IMR-90 (cell line): ENCODE data around the gene ASIC2. TPM values are rescaled to one million over a fixed set of nuclear protein-coding genes. Genes with fewer than 3 reads are reported as not detected.

Source experiments
- ATAC-seq: fragments of 200-7000 bp; cut with Tn5 transposase; 2 replicates; pipeline ENCODE4 v1.9.1; 2020; ENCODE audit warnings: low read depth, mild to moderate bottlenecking, moderate library complexity
- BruUV-seq: library from RNA; stranded (reverse); fragments of 400-500 nt; replicated peaks from 2 replicates; lab custom pipeline; 2021; lab: Mats Ljungman, UMichigan
- CTCF ChIA-PET: fragments of 300-600 bp; formaldehyde crosslinking; extraction: SDS; loops from one replicate; lab custom pipeline; 2021; ENCODE audit warnings: antibody characterized with exemption; lab: Yijun Ruan, JAX
- POLR2A ChIA-PET: fragments of 300-600 bp; sonication (Branson Sonifier 250); formaldehyde crosslinking; loops from one replicate; lab custom pipeline; 2022; ENCODE audit warnings: antibody characterized with exemption; ENCODE audit not compliant: unreplicated experiment; lab: Charles Lee
- DNase-seq: peaks from one replicate; pipeline ENCODE4 v3.0.0; 2013
- H2AFZ ChIP-seq: replicated peaks from 2 replicates; pipeline ENCODE3; 2013; ENCODE audit warnings: low read length, mild to moderate bottlenecking; ENCODE audit not compliant: poor library complexity
- H2AK5ac ChIP-seq: 2 replicates; pipeline ENCODE4 v1.6.1; 2013; ENCODE audit warnings: low read depth, low read length, inconsistent platforms
- H2AK9ac ChIP-seq: replicated peaks from 2 replicates; pipeline ENCODE3; 2013; ENCODE audit warnings: mild to moderate bottlenecking, low read depth, low read length, moderate library complexity; ENCODE audit not compliant: poor library complexity
- H2BK120ac ChIP-seq: 2 replicates; pipeline ENCODE4 v1.6.1; 2013; ENCODE audit warnings: low read depth, low read length, inconsistent platforms
- H2BK15ac ChIP-seq: 3 replicates; pipeline ENCODE4 v1.6.1; 2013; ENCODE audit warnings: low read depth, low read length, inconsistent platforms
- H2BK20ac ChIP-seq: 2 replicates; pipeline ENCODE4 v1.6.1; 2013; ENCODE audit warnings: low read depth, mild to moderate bottlenecking, inconsistent platforms, low read length, moderate library complexity
- H2BK5ac ChIP-seq: 2 replicates; pipeline ENCODE4 v1.6.1; 2013; ENCODE audit warnings: mild to moderate bottlenecking, low read depth, low read length, inconsistent platforms; ENCODE audit not compliant: poor library complexity, severe bottlenecking
- H3K14ac ChIP-seq: replicated peaks from 2 replicates; pipeline ENCODE4 v1.6.1; 2013; ENCODE audit warnings: low read depth, low read length, inconsistent platforms
- H3K18ac ChIP-seq: 2 replicates; pipeline ENCODE4 v1.6.1; 2013; ENCODE audit warnings: low read depth, low read length, control low read depth
- H3K23ac ChIP-seq: 2 replicates; pipeline ENCODE4 v1.6.1; 2013; ENCODE audit warnings: low read depth, low read length, inconsistent platforms
- H3K27ac ChIP-seq: 2 replicates; pipeline ENCODE4 v1.5.1; 2013; ENCODE audit warnings: mild to moderate bottlenecking, control low read depth, low read length; ENCODE audit not compliant: insufficient read depth
- H3K27me3 ChIP-seq: 2 replicates; pipeline ENCODE4 v1.6.1; 2013; ENCODE audit warnings: low read length; ENCODE audit not compliant: control insufficient read depth, insufficient read depth
- H3K36me3 ChIP-seq: 2 replicates; pipeline ENCODE4 v1.6.1; 2013; ENCODE audit warnings: low read length, mixed read lengths; ENCODE audit not compliant: control insufficient read depth, insufficient read depth
- H3K4ac ChIP-seq: 2 replicates; pipeline ENCODE4 v1.6.1; 2013; ENCODE audit warnings: low read depth, low read length, inconsistent platforms
- H3K4me1 ChIP-seq: 2 replicates; pipeline ENCODE4 v1.6.1; 2013; ENCODE audit warnings: low read length, mixed read lengths; ENCODE audit not compliant: control insufficient read depth, insufficient read depth
- H3K4me2 ChIP-seq: 2 replicates; pipeline ENCODE4 v1.6.1; 2013; ENCODE audit warnings: low read depth, mild to moderate bottlenecking, control low read depth, low read length, moderate library complexity
- H3K4me3 ChIP-seq: 2 replicates; pipeline ENCODE4 v1.5.1; 2013; ENCODE audit warnings: low read depth, mild to moderate bottlenecking, control low read depth, low read length, moderate library complexity; ENCODE audit not compliant: insufficient read depth
- H3K56ac ChIP-seq: 2 replicates; pipeline ENCODE4 v1.6.1; 2013; ENCODE audit warnings: low read length, inconsistent platforms; ENCODE audit not compliant: insufficient read depth; ENCODE audit errors: extremely low read depth
- H3K79me1 ChIP-seq, 2 experiments: 2 replicates each; pipeline ENCODE4 v1.6.1; 2013; ENCODE audit warnings: low read length in 2 of 2, inconsistent platforms in 1 of 2, low read depth in 1 of 2
- H3K9ac ChIP-seq: 2 replicates; pipeline ENCODE4 v1.6.1; 2013; ENCODE audit warnings: low read depth, low read length, control low read depth
- H3K9me1 ChIP-seq: 2 replicates; pipeline ENCODE4 v1.6.1; 2013; ENCODE audit warnings: low read length, inconsistent platforms; ENCODE audit not compliant: insufficient read depth
- H3K9me3 ChIP-seq: 2 replicates; pipeline ENCODE4 v1.6.1; 2013; ENCODE audit warnings: low read length; ENCODE audit not compliant: control insufficient read depth, insufficient read depth
- H4K20me1 ChIP-seq: 2 replicates; pipeline ENCODE4 v1.6.1; 2013; ENCODE audit warnings: low read length, inconsistent platforms; ENCODE audit not compliant: insufficient read depth
- H4K5ac ChIP-seq: 2 replicates; pipeline ENCODE4 v1.6.1; 2013; ENCODE audit warnings: mild to moderate bottlenecking, low read depth, low read length, control low read depth
- H4K8ac ChIP-seq, 2 experiments: 2 replicates each; pipeline ENCODE4 v1.6.1; 2013; ENCODE audit warnings: low read depth in 2 of 2, low read length in 2 of 2, control low read depth in 1 of 2, inconsistent platforms in 1 of 2
- H4K91ac ChIP-seq: 2 replicates; pipeline ENCODE4 v1.6.1; 2013; ENCODE audit warnings: low read depth, low read length, inconsistent platforms; ENCODE audit not compliant: insufficient read depth
- CHD1 ChIP-seq: IDR thresholded peaks from 2 replicates; pipeline ENCODE4 v1.6.1; 2012; ENCODE audit warnings: low read depth, low read length, improper control_type of control experiment
- FOS ChIP-seq: fragments of 150-350 bp; IDR thresholded peaks from 2 replicates; pipeline ENCODE4 v1.6.1; 2016; ENCODE audit warnings: low read depth, low read length
- MAZ ChIP-seq: IDR thresholded peaks from 2 replicates; pipeline ENCODE4 v1.6.1; 2012; ENCODE audit warnings: low read depth, mild to moderate bottlenecking, low read length, improper control_type of control experiment, moderate library complexity, borderline replicate concordance
- POLR2A ChIP-seq: IDR thresholded peaks from 2 replicates; pipeline ENCODE4 v1.6.1; 2012; ENCODE audit warnings: mild to moderate bottlenecking, low read depth, low read length
- RFX5 ChIP-seq: IDR thresholded peaks from 2 replicates; pipeline ENCODE4 v1.8.0; 2012; ENCODE audit warnings: low read depth, mild to moderate bottlenecking, low read length, moderate library complexity
- SMC3 ChIP-seq: fragments of 150-350 bp; IDR thresholded peaks from 2 replicates; pipeline ENCODE4 v1.6.1; 2016; ENCODE audit warnings: low read depth, mild to moderate bottlenecking, antibody characterized with exemption, low read length, moderate library complexity
- WGBS, 2 experiments: methylation state at CpG; one replicate each; pipeline versions ENCODE4 v1.1.5 to v1.1.7; 2013; ENCODE audit warnings: missing lambda C conversion rate in 2 of 2; ENCODE audit not compliant: insufficient read length in 1 of 2; ENCODE audit errors: extremely low coverage in 2 of 2; 5-methylcytosine and 5-hydroxymethylcytosine counted together
- dilution Hi-C: fragments of 300-500 bp; cut with HindIII; formaldehyde crosslinking; loops from one replicate; pipeline ENCODE4 v1.14.3; 2018; ENCODE audit warnings: low sequenced_read_pairs; ENCODE audit not compliant: unreplicated experiment
- in situ Hi-C: fragments of 300-500 bp; cut with MboI; formaldehyde crosslinking; loops from 3 replicates; pipeline ENCODE4 v1.14.3; 2019; ENCODE audit warnings: low sequenced_read_pairs, inconsistent platforms, mixed read lengths
- intact Hi-C: fragments of 100-400 bp; cut with micrococcal nuclease; formaldehyde crosslinking; loops from 2 replicates; pipeline ENCODE4 v1.10.0; 2022
- polyA plus RNA-seq, 3 experiments: library from polyadenylated mRNA; depleted of rRNA; stranded (reverse); fragments of >200 nt; gene quantifications; 2 replicates each; pipeline ENCODE4 v1.2.3, GENCODE V29; 2012; ENCODE audit warnings: low replicate concordance in 1 of 3
- total RNA-seq: library from RNA; depleted of rRNA; stranded (reverse); fragments of >200 nt; gene quantifications from 2 replicates; pipeline ENCODE4 v1.2.3, GENCODE V29; 2012
- TF ChIP-seq, protein P1 (sequence below): fragments of 150-350 bp; IDR thresholded peaks from 2 replicates; pipeline ENCODE4 v1.6.1; 2016; ENCODE audit warnings: low read depth, mild to moderate bottlenecking, low read length, moderate library complexity, borderline replicate concordance
- TF ChIP-seq, protein P2 (sequence below): fragments of 150-350 bp; IDR thresholded peaks from 2 replicates; pipeline ENCODE4 v1.6.1; 2017; ENCODE audit warnings: mild to moderate bottlenecking, antibody characterized with exemption, low read length, low read depth

ASIC2 gene
- total and polyA plus RNA-seq, 2 of the 4 experiments (the other 2 are of a cell fraction), result under 0.01 to 0.15 TPM

DNA sequence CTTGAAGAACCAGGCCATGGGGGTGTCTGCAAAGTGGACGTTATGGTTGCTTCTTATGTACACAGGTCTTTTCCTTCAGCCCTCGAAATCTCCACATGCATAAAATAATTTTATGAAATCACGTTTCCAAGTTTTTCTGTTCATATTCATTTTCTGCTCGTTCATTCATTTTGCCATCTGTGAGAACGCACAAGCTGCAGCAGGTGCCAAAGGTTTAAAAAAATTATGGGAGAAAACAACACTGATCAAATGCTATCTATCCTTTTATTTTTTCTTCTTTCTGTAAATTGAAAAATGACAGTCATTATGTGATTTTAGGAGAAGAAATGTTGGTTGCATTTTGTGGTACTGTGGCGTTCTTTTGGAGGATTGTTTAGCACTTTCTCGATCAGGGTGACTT, 285.9 kb downstream of the ASIC2 start:
- in situ Hi-C loops, result no loop called here
- Histone ChIP-seq H3K18ac (no peak overlapping the region), H4K20me1 (no peaks in the 10 kb centered on the region), H2AK9ac (no peak overlapping the region), H2BK120ac (no peak overlapping the region), H3K4me1 (peaks cover 6% of the 10 kb centered on the region), H2AFZ (no peak overlapping the region), H3K4ac (no peak overlapping the region), H3K4me2 (no peak overlapping the region), H3K36me3 (no peaks in the 10 kb centered on the region), H3K14ac (no peak overlapping the region), H3K27ac (no peak overlapping the region), H2BK15ac (no peak overlapping the region), H3K9ac (no peak overlapping the region), H3K79me1 (no peaks in the 10 kb centered on the region), H3K9me3 (no peaks in the 10 kb centered on the region), H3K4me3 (no peak overlapping the region), H3K56ac (no peak overlapping the region), H4K5ac (no peak overlapping the region), H2AK5ac (no peak overlapping the region), H2BK20ac (no peak overlapping the region), H4K91ac (no peak overlapping the region), H4K8ac (no peak overlapping the region), H3K23ac (no peak overlapping the region), H3K9me1 (peaks cover 5% of the 10 kb centered on the region; the same call in 1 of the 2 replicates), H3K27me3 (no peaks in the 10 kb centered on the region; the same call in 1 of the 2 replicates), H2BK5ac (no peak overlapping the region)
- intact Hi-C loops, result no loop called here
- dilution Hi-C loops, result no loop called here
- TF ChIP-seq POLR2A (no peak), MAZ (no peak), FOS (no peak), SMC3 (no peak), CHD1 (no peak), RFX5 (no peak)
- TF ChIP-seq, protein P1, sequence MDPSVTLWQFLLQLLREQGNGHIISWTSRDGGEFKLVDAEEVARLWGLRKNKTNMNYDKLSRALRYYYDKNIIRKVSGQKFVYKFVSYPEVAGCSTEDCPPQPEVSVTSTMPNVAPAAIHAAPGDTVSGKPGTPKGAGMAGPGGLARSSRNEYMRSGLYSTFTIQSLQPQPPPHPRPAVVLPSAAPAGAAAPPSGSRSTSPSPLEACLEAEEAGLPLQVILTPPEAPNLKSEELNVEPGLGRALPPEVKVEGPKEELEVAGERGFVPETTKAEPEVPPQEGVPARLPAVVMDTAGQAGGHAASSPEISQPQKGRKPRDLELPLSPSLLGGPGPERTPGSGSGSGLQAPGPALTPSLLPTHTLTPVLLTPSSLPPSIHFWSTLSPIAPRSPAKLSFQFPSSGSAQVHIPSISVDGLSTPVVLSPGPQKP, result no peak
- TF ChIP-seq, protein P2, sequence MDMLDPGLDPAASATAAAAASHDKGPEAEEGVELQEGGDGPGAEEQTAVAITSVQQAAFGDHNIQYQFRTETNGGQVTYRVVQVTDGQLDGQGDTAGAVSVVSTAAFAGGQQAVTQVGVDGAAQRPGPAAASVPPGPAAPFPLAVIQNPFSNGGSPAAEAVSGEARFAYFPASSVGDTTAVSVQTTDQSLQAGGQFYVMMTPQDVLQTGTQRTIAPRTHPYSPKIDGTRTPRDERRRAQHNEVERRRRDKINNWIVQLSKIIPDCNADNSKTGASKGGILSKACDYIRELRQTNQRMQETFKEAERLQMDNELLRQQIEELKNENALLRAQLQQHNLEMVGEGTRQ, result no peak
- no CpG with 5 or more reads among the region's 7 CpGs for WGBS, 2 experiments
- ChIA-PET CTCF (interaction anchor here (1.0 kb wide), 1 partner anchor 8 kb away, joined by 3 read pairs; no protein-coding TSS in a partner anchor), POLR2A (no interaction called here)
- no peak for DNase-seq
- no peak for ATAC-seq
- BruUV-seq, result no TSS peak
